Gastrocnemius medialis (tissue), 4 donors: Measurements from ENCODE around the gene AACS. TPM values are rescaled to one million over a fixed set of nuclear protein-coding genes. Genes with fewer than 3 reads are reported as not detected.

Experiments used
- ATAC-seq, 2 donors: fragments of 150-250 bp; one replicate each; pipeline ENCODE4 v1.9.1; 2016
- DNase-seq, 2 donors: peaks; one replicate each; pipeline ENCODE4 v3.0.0-alpha.2; 2019
- H3K27ac ChIP-seq, 4 donors: fragments of 200-600 bp; sonication (generic); 1 replicate in 1 of 4; 2 replicates in 3 of 4; pipeline ENCODE4 v1.5.1; 2016 to 2018; ENCODE audit warnings: mild to moderate bottlenecking in 2 of 4, moderate library complexity in 1 of 4
- H3K27me3 ChIP-seq, 3 donors: fragments of 200-600 bp; sonication (generic) in 2 of 3; 1 replicate in 1 of 3; 2 replicates in 2 of 3; pipeline versions ENCODE4 v1.5.1 to v1.6.0; 2016 to 2019; ENCODE audit warnings: mild to moderate bottlenecking in 1 of 3, moderate library complexity in 1 of 3
- H3K36me3 ChIP-seq, 2 donors: fragments of 200-600 bp; sonication (generic) in 1 of 2; one replicate each; pipeline ENCODE4 v1.5.1; 2017 to 2018
- H3K4me1 ChIP-seq, 2 donors: fragments of 200-600 bp; sonication (generic) in 1 of 2; one replicate each; pipeline ENCODE4 v1.5.1; 2016 to 2017; ENCODE audit warnings: mild to moderate bottlenecking in 2 of 2
- H3K4me3 ChIP-seq, 4 donors: fragments of 200-600 bp; sonication (generic) in 3 of 4; 1 replicate in 1 of 4; 2 replicates in 3 of 4; pipeline ENCODE4 v1.5.1; 2016 to 2019; ENCODE audit warnings: mild to moderate bottlenecking in 2 of 4
- H3K9me3 ChIP-seq, 3 donors: fragments of 200-600 bp; sonication (generic) in 2 of 3; 1 replicate in 1 of 3; 2 replicates in 2 of 3; pipeline ENCODE4 v1.5.1; 2016 to 2019
- POLR2A ChIP-seq, 2 donors: fragments of 450-650 bp; IDR thresholded peaks; one replicate each; pipeline ENCODE4 v1.6.1; 2017; ENCODE audit warnings: antibody characterized with exemption in 2 of 2, mild to moderate bottlenecking in 2 of 2, moderate library complexity in 2 of 2
- in situ Hi-C, 4 donors: fragments of 200-750 bp; cut with MboI; loops; one replicate each; pipeline versions ENCODE4 v1.15.0 to v1.8.0; 2017; ENCODE audit warnings: low sequenced_read_pairs in 4 of 4
- intact Hi-C: fragments of 100-400 bp; cut with DNase I; formaldehyde crosslinking; loops from one replicate; pipeline ENCODE4 v1.15.1; 2023; ENCODE audit warnings: low total_unique reads
- total RNA-seq, 4 donors: library from RNA; depleted of rRNA; stranded (reverse); fragments of >200 nt; gene quantifications; one replicate each; pipeline versions ENCODE4 v1.1.0 to v1.2.3, GENCODE V29; 2016
- TF ChIP-seq, protein P1 (sequence below), 5 experiments: fragments of 450-650 bp in 3 of 5; fragments of 200-600 bp in 2 of 5; sonication (generic) in 2 of 5; IDR thresholded peaks in 4 of 5; conservative IDR thresholded peaks in 1 of 5; 1 replicate in 4 of 5; 2 replicates in 1 of 5; pipeline ENCODE4 v1.5.1; 2016 to 2019; ENCODE audit warnings: antibody characterized with exemption in 5 of 5, mild to moderate bottlenecking in 3 of 5, moderate library complexity in 3 of 5

The AACS gene
- total RNA-seq, 4 donors from 2014 or later, result 6.0 to 11.8 (median 8.8) TPM

DNA sequence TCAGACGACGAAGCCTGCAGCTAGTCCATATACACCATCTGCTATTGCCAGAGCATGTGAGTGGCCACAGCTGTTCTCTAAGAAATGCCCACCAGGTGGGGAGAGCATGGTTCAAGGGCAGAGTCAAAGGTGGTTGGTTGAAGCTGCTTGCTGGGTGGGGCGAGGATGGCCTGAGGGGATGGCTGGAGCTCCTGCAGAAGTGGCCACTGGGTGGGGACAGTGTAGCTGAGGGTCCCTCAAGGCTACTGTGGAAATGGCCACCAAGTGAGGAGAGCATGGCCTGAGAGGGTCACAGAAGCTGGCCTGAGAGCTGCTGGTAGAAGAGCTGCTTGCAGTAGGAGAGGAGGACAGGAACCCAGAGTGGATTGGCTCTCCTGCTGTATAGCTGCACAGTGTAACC is 102.4 kb downstream of the AACS start:
- Histone ChIP-seq H3K9me3 (peaks cover 0 to 5% (median 0%) of the 10 kb centered on the region in 3 donors), H3K36me3 (no peaks in the 10 kb centered on the region), H3K27me3 (no peaks in the 10 kb centered on the region), H3K27ac (no peak overlapping the region), H3K4me1 (no peaks in the 10 kb centered on the region), H3K4me3 (no peak overlapping the region)
- in situ Hi-C loops, result no loop called here
- TF ChIP-seq, protein P1, sequence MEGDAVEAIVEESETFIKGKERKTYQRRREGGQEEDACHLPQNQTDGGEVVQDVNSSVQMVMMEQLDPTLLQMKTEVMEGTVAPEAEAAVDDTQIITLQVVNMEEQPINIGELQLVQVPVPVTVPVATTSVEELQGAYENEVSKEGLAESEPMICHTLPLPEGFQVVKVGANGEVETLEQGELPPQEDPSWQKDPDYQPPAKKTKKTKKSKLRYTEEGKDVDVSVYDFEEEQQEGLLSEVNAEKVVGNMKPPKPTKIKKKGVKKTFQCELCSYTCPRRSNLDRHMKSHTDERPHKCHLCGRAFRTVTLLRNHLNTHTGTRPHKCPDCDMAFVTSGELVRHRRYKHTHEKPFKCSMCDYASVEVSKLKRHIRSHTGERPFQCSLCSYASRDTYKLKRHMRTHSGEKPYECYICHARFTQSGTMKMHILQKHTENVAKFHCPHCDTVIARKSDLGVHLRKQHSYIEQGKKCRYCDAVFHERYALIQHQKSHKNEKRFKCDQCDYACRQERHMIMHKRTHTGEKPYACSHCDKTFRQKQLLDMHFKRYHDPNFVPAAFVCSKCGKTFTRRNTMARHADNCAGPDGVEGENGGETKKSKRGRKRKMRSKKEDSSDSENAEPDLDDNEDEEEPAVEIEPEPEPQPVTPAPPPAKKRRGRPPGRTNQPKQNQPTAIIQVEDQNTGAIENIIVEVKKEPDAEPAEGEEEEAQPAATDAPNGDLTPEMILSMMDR (IDR thresholded peaks at IDR 0.05 in 4 of 5, conservative IDR thresholded peaks at IDR 0.05 in 1 of 5), result no peak
- TF ChIP-seq POLR2A (IDR thresholded peaks at IDR 0.05), result no peak
- intact Hi-C loops, result no loop called here
- DNase-seq (no peak), ATAC-seq (no peak)

DNA sequence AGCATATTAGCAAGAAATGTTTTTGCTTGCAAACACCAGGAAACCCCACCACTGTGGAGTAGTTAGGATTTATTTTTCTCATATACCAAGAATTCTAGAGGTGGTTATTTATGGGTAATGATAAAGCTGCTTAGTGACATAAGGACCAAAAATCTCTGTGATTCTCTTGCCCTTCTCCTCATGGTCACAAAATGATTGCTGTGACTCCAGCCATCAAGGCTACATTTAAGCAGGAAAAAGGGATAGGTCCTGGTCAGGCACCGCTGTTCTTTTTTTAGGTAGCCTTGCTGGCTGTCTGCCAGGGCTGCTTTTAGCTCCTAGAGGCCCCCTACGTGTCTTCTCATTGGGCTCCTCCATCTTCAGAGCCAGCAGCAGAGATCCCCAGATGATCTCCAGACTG is 104.2 kb downstream of the AACS start:
- H3K27me3 ChIP-seq, result no peaks in the 10 kb centered on the region
- TF ChIP-seq POLR2A (IDR thresholded peaks at IDR 0.05), result no peak
- TF ChIP-seq, protein P1 (IDR thresholded peaks at IDR 0.05 in 4 of 5, conservative IDR thresholded peaks at IDR 0.05 in 1 of 5), result no peak
- ATAC-seq (no peak), DNase-seq (no peak)
- no peak overlapping the region for H3K27ac ChIP-seq
- no peaks in the 10 kb centered on the region for H3K4me1 ChIP-seq
- intact Hi-C loops, result no loop called here
- H3K4me3 ChIP-seq, result no peak overlapping the region
- H3K36me3 ChIP-seq, result no peaks in the 10 kb centered on the region
- in situ Hi-C loops, result no loop called here
- peaks cover 0 to 5% (median 0%) of the 10 kb centered on the region in 3 donors for H3K9me3 ChIP-seq

DNA sequence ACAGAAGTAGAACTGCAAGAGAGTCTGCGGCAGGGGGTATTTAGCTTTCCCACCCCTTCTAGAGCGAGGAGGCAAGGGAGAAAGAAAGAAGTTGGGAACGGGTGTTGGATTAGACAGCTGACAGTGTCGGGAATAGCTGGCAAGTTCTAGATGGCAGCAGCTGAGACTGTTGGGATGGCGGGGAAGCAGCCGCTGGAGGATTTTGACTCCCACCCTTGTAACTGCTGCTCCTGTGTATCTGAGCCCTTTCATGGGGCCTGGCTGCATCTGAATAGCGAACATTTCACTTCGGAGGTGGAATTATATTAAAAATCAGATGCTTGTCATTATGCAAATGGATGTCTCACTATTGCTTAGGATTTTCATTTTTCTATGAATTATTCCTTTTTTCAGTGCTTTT is 104.6 kb downstream of the AACS start:
- TF ChIP-seq POLR2A (IDR thresholded peaks at IDR 0.05), result no peak
- TF ChIP-seq, protein P1 (IDR thresholded peaks at IDR 0.05 in 4 of 5, conservative IDR thresholded peaks at IDR 0.05 in 1 of 5), result no peak
- no peaks in the 10 kb centered on the region for H3K27me3 ChIP-seq
- no peak overlapping the region for H3K27ac ChIP-seq
- in situ Hi-C loops (no loop called here), intact Hi-C loops (no loop called here)
- DNase-seq, result no peak
- H3K4me3 ChIP-seq, result no peak overlapping the region
- H3K4me1 ChIP-seq, result no peaks in the 10 kb centered on the region
- ATAC-seq, result no peak
- peaks cover 0 to 5% (median 0%) of the 10 kb centered on the region in 3 donors for H3K9me3 ChIP-seq
- no peaks in the 10 kb centered on the region for H3K36me3 ChIP-seq

DNA sequence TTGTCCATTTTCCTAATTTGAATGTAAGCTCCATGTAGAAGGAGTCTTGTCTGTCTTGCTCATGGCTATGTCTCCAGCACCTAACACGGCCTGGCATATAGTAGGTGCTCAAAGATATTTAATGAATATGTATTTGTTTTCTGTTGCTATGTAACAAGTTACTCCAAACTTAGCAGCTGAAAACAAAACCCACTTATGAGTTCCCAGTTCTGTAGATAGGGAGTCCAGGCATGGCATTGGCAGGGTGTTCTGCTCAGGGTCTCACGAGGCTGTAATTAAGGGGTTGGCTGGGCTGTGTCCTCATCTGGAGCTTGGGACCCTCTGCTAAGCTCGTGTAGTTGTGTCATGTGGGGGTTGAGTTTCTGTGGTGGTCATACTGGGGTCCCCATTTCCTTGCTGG is 106.0 kb downstream of the AACS start:
- TF ChIP-seq, protein P1 (IDR thresholded peaks at IDR 0.05 in 4 of 5, conservative IDR thresholded peaks at IDR 0.05 in 1 of 5), result no peak
- TF ChIP-seq POLR2A (IDR thresholded peaks at IDR 0.05), result no peak
- no peak for ATAC-seq
- Histone ChIP-seq H3K4me3 (no peak overlapping the region), H3K36me3 (no peaks in the 10 kb centered on the region), H3K27ac (no peak overlapping the region), H3K9me3 (peaks cover 0 to 5% (median 0%) of the 10 kb centered on the region in 3 donors), H3K27me3 (no peaks in the 10 kb centered on the region), H3K4me1 (no peaks in the 10 kb centered on the region)
- in situ Hi-C loops (no loop called here), intact Hi-C loops (no loop called here)
- DNase-seq, result no peak

DNA sequence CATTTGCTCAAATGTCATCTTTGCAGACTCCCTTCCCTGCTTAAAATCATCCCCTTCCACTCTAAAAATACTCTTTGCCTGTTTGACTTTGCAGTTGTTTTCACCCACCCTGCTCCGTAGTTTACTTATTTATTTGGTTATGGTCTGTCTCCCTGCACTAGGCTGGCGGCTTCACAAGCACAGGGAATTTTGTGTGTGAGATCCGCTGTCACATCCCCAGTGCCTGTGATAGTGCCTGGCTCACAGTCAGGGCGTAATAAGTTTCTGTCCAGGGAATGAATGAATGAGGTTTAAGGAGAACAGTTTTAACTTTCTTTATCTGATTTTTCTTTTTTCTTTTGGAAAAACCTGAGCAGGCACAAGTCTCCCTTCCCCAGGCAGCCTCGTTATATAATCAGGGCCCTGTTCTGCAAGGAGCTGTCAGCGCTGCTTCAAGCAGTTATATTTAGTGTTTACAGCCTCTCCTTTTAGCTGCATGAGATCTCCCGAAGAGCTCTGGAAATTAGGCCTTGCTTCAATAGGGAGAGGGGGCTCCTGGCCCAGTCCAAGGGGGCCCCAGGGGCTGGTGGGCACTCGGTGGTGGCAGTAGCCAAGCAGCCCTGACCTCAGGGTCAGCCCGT is 107.1 kb downstream of the AACS start:
- peaks cover 0 to 5% (median 0%) of the 10 kb centered on the region in 3 donors for H3K9me3 ChIP-seq
- no peaks in the 10 kb centered on the region for H3K27me3 ChIP-seq
- no peak overlapping the region for H3K27ac ChIP-seq
- no peak for TF ChIP-seq POLR2A (IDR thresholded peaks at IDR 0.05)
- TF ChIP-seq, protein P1 (IDR thresholded peaks at IDR 0.05 in 4 of 5, conservative IDR thresholded peaks at IDR 0.05 in 1 of 5), result no peak
- H3K4me1 ChIP-seq, result no peaks in the 10 kb centered on the region
- intact Hi-C loops, result no loop called here
- ATAC-seq (no peak), DNase-seq (no peak)
- H3K4me3 ChIP-seq, result no peak overlapping the region
- in situ Hi-C loops, result no loop called here
- H3K36me3 ChIP-seq, result no peaks in the 10 kb centered on the region
